NOMO-1 (cell line): Measurements from ENCODE around the gene HOXD8.

Experiments
- DNase-seq, 2 experiments: peaks; one replicate each; lab custom pipeline; 2025; ENCODE audit not compliant: unreplicated experiment in 2 of 2; lab: John Stamatoyannopoulos, UW

The HOXD8 gene

DNA sequence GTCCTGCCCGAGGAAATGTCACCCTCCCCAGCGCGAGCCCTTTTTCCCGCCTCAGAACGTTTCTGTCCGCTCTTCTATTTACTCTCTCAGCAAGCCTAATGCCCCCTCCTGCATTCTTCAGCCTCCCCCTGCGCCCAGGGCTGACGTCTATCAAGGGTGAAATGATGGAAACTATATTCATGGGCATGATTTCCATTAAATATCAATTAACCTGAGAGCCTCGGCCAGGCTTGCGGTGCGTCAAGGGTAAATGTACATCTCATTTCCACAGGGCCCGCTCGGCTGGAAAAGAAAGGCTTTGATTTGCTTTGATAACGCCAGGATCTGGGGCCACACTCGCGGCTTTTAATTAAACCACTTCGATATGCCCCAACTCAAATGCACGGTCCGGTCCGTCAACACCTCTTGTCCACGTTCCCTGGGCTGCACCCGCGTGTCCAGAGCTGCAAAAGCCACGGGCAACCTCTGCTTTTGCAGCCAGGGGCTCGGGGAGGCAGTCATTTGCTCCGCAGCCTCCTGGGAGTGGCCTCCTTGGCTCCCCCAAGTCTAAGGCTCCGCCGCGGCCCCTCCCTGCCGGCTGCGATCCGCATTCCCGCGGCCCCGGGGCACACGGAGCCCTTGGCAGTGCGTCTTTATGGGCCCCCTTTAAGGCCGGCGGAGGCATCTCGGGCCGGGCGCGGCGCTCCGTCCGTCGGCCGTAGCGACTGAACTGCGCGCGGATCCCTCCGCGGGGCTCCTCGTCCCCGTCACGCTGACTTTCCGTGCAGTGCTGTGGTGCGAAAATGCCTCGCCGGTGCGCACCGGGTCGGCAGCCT lies at the start of gene HOXD8:
TSS of gene HOXD8 (plus strand) at position 724 of the 815 bp plus-strand sequence. CDS start 662 bp downstream, outside the sequence.
- DNase-seq, result no peak

DNA sequence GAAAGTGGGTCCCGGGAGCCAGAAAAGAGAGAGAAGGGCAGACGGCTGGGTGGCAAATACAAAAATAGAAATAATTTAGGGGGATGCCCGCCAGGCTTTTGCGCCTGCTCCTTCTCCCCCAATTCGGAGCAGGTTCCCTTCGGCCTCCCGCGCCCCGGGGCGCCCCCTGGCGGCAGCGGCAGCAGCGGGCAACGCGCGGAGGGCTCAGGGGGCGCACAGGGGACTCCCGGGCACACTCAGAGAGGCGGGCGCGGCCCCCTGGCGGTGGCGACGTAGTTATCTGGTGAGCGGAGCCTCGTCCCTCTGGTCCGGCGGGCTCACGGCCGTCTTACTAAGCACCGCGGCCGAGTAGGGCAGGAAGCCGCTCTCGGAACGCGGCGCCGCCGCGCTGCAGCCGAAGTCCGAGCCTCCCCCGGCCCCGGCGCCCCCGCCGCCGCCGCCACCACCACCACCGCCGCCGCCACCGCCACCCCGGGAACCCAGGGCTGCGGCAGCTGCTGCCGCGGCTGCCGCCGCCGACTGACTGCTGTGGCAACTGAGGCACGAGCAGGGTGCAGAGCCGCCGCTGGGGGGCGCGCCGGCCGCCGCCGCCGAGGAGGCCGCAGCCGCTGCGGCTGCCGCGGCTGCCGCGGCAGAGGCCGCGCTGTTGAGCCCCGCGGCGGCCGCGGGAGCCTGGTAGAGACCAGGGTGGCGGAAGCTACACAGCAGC lies 49.5 kb upstream of the HOXD8 start:
- no peak for DNase-seq

GRCh38 chr2:176080540-176081375 lies 48.7 kb upstream of the HOXD8 start:
- DNase-seq, result no peak

GRCh38 chr2:176081376-176081836 lies 48.1 kb upstream of the HOXD8 start:
- no peak for DNase-seq

GRCh38 chr2:176081837-176082524 lies 47.5 kb upstream of the HOXD8 start:
- no peak for DNase-seq

DNA sequence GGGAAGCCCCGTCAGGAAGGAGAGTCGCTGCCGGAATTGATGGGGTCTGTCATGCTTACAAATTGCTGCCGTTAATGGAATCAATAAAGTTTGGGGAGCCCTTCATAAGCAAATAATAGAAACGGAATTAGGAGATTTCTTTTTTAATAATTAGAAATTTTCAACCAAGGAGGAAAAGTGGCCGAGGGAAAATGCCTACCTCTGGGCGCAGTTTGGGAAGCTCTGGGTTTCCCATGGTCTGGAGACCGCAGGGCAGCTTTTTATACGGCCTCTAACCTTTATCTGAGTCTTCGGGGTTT lies 47.0 kb upstream of the HOXD8 start:
- no peak for DNase-seq

GRCh38 chr2:176082824-176083751 lies 46.4 kb upstream of the HOXD8 start:
- DNase-seq, result no peak

DNA sequence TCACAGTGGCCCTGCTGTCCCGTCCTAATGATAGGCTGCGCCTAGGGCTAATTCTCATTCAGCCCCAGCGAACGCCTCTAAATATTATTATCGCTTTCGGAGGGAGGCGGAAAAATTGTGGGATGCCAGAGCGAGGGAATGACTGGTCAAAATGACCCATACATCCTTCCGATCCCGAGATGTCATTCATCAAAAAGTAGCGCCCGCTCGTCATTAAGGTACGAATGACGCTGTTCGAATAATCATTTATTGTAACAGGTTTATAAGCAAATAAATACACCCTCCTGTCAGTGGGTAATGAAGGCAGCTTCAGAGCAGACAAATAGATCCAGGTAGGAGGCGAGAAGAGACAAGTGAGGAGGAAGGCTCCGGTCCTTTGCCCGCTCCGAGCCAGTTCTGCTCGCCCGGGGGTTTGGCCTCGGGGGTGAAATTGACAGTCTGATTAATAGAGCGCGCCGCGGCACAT lies 45.7 kb upstream of the HOXD8 start, which contains the start of gene EVX2:
TSS of gene EVX2 (minus strand) at position 167 of the 466 bp plus-strand sequence. CDS start 186 bp downstream, outside the sequence.
- no peak for DNase-seq

GRCh38 chr2:176084611-176085119 lies 44.8 kb upstream of the HOXD8 start:
- DNase-seq, result no peak

- no peak for DNase-seq
Measured at GRCh38 chr2:176085120-176085788, 44.3 kb upstream of the HOXD8 start.

- DNase-seq, result no peak
Measured at GRCh38 chr2:176085861-176086771, 43.4 kb upstream of the HOXD8 start.

DNA sequence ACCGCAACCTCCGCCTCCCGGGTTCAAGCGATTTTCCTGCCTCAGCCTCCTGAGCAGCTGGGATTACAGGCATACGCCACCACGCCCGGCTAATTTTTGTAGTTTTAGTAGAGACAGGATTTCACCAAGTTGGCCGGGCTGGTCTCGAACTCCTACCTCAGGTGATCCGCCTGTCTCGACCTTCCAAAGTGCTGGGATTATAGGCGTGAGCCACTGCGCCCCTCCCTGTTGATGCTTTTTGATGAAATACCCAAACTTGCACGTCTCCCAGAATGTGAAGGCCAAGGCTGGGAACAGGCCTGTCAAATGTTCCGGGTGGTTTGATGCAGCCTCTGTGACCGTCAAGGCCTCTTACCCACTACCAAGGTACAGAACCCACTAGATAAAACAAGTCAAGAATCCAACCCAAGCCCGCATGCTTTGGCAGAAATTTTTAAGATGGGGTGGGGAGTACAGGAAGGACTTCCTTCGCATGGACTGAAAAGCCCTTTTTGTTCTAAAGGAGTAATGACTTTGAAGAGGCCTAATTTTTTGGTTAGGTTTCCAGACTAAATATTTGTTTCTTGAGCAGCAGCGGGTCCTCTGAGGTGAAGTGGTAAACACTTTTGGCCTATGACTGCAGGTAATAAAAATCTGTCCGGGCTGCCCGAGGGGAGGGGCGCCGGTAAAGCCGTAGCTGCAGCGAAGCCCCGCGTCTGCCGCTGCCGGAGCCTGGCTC lies 42.0 kb upstream of the HOXD8 start:
- DNase-seq, result no peak

GRCh38 chr2:176088048-176088936 lies 41.2 kb upstream of the HOXD8 start:
- peak; percentile 38 to 57 for DNase-seq

DNA sequence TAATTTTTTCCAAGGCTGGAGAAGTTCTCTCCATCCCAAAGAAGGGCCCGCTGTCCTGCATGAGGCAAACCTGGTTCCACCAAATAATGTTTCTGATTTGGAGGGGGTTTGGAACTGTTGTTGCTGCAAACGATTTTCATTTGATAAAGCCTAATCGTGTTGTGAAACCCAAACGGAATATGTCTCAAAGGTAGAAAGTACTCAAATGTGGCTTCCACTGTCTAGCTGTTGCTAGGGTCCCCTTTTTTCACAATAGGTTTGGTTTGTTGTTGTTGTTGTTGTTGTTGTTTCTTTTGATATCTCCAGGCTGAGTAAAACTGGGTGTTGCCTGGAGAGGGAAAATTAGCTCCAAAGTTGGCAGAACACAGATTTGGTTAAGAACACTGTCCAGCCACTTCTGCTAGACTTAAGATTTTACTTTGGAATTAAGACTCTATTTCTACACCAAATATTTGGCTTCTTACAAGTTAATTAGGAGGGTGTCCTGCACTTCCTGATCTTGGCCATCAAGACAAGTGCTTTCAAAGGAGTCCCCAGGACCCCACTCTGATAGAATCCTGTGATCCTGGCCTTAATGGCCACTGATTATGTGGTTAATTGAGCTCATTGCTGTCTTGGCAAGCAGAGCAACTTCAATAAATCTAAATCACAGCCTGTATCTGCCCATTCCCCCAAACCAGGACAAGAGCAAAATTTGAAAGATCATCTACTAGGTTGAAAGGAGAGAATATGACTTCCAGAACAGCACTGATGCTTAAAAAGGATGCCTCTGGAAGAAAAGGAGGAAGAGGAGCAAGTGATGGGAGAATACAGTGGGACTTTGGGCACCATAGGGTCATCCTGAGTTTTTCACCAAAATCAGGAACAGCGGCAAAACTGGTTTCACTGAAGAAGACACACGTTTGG lies 40.3 kb upstream of the HOXD8 start:
- no peak for DNase-seq

DNA sequence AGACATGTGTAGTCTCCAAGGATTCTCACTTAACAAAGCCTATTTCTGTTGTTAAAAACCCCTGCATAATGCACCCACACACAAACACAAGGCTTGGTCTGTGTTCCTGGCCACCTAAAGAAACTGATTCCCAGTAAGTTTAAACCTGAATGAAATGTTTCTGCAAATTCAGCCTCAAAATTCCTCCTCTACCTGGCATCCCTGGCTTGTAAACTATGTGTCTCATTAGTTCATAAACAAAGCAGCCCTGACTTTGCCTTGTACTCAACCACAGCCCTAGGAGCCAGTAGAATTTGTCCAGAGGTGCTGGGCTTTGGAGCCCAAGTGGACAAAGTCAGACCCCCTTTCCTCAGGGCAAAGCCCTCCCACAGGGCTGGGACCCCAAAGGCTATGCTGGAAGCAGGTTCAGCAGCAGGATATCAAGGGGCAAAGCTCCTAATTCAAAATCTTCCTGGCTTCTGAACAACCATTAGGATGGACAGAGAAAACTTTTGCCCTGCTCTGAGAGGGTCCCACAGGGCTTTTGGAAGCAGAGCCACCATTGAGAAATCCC lies 39.6 kb upstream of the HOXD8 start:
- no peak for DNase-seq
